ENCODE results near the gene SLC44A4. TPM values are rescaled to one million over a fixed set of nuclear protein-coding genes. Genes with fewer than 3 reads are reported as not detected.

Gene SLC44A4
- total RNA-seq, 1 experiment from 2014 or later = 3.1 TPM

DNA sequence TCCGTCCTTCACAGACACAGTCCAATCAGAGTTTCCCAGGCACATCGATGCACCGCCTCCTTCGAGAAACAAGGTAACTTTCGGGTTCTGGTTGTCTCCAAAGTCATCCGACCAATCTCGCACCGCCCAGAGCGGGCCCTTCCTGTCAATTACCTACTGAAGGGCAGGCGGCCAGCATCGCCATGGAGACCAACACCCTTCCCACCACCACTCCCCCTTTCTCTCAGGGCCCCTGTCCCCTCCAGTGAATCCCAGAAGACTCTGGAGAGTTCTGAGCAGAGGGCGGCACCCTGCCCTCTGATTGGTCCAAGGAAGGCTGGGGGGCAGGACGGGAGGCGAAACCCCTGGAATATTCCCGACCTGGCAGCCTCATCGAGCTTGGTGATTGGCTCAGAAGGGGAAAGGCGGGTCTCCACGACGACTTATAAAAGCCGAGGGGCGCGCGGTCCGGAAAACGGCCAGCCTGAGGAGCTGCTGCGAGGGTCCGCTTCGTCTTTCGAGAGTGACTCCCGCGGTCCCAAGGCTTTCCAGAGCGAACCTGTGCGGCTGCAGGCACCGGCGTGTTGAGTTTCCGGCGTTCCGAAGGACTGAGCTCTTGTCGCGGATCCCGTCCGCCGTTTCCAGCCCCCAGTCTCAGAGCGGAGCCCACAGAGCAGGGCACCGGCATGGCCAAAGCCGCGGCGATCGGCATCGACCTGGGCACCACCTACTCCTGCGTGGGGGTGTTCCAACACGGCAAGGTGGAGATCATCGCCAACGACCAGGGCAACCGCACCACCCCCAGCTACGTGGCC, 51.3 kb downstream of the SLC44A4 start, which contains the start of gene HSPA1B (continued):
- TF ChIP-seq, protein P1, sequence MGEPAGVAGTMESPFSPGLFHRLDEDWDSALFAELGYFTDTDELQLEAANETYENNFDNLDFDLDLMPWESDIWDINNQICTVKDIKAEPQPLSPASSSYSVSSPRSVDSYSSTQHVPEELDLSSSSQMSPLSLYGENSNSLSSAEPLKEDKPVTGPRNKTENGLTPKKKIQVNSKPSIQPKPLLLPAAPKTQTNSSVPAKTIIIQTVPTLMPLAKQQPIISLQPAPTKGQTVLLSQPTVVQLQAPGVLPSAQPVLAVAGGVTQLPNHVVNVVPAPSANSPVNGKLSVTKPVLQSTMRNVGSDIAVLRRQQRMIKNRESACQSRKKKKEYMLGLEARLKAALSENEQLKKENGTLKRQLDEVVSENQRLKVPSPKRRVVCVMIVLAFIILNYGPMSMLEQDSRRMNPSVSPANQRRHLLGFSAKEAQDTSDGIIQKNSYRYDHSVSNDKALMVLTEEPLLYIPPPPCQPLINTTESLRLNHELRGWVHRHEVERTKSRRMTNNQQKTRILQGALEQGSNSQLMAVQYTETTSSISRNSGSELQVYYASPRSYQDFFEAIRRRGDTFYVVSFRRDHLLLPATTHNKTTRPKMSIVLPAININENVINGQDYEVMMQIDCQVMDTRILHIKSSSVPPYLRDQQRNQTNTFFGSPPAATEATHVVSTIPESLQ (CRISPR knock-in tag; IDR thresholded peaks at IDR 0.05) = no peak
- peak; percentile 66 for TF ChIP-seq NFYB (CRISPR knock-in tag; conservative IDR thresholded peaks at IDR 0.05; ENCODE audit: low read depth)
- TF ChIP-seq FOXK1 (CRISPR knock-in tag; IDR thresholded peaks at IDR 0.05) = no peak
- no peak for TF ChIP-seq SMAD4 (CRISPR knock-in tag; IDR thresholded peaks at IDR 0.05)
- TF ChIP-seq ZNF263 (CRISPR knock-in tag; IDR thresholded peaks at IDR 0.05; ENCODE audit: low read depth) = no peak
- TF ChIP-seq NFATC4 (CRISPR knock-in tag; IDR thresholded peaks at IDR 0.05) = peak; percentile 66; the same call in 1 of the 2 replicates
- TF ChIP-seq, protein P2, sequence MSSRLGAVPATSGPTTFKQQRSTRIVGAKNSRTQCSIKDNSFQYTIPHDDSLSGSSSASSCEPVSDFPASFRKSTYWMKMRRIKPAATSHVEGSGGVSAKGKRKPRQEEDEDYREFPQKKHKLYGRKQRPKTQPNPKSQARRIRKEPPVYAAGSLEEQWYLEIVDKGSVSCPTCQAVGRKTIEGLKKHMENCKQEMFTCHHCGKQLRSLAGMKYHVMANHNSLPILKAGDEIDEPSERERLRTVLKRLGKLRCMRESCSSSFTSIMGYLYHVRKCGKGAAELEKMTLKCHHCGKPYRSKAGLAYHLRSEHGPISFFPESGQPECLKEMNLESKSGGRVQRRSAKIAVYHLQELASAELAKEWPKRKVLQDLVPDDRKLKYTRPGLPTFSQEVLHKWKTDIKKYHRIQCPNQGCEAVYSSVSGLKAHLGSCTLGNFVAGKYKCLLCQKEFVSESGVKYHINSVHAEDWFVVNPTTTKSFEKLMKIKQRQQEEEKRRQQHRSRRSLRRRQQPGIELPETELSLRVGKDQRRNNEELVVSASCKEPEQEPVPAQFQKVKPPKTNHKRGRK (CRISPR knock-in tag; IDR thresholded peaks at IDR 0.05; ENCODE audit: borderline replicate concordance) = no peak
- TF ChIP-seq ZNF138 (CRISPR knock-in tag; conservative IDR thresholded peaks at IDR 0.05) = no peak
- TF ChIP-seq, protein P3, sequence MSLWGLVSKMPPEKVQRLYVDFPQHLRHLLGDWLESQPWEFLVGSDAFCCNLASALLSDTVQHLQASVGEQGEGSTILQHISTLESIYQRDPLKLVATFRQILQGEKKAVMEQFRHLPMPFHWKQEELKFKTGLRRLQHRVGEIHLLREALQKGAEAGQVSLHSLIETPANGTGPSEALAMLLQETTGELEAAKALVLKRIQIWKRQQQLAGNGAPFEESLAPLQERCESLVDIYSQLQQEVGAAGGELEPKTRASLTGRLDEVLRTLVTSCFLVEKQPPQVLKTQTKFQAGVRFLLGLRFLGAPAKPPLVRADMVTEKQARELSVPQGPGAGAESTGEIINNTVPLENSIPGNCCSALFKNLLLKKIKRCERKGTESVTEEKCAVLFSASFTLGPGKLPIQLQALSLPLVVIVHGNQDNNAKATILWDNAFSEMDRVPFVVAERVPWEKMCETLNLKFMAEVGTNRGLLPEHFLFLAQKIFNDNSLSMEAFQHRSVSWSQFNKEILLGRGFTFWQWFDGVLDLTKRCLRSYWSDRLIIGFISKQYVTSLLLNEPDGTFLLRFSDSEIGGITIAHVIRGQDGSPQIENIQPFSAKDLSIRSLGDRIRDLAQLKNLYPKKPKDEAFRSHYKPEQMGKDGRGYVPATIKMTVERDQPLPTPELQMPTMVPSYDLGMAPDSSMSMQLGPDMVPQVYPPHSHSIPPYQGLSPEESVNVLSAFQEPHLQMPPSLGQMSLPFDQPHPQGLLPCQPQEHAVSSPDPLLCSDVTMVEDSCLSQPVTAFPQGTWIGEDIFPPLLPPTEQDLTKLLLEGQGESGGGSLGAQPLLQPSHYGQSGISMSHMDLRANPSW (CRISPR knock-in tag; conservative IDR thresholded peaks at IDR 0.05; ENCODE audit: low read depth) = no peak
- TF ChIP-seq CREM (CRISPR knock-in tag; IDR thresholded peaks at IDR 0.05) = no peak
- no peak for TF ChIP-seq EMX1 (CRISPR knock-in tag; IDR thresholded peaks at IDR 0.05)
- TF ChIP-seq SOX15 (CRISPR knock-in tag; IDR thresholded peaks at IDR 0.05) = no peak
- no peak for TF ChIP-seq ZNF232 (CRISPR knock-in tag; IDR thresholded peaks at IDR 0.05)
- no peak for TF ChIP-seq ZNF423 (CRISPR knock-in tag; IDR thresholded peaks at IDR 0.05)
- TF ChIP-seq, protein P4, sequence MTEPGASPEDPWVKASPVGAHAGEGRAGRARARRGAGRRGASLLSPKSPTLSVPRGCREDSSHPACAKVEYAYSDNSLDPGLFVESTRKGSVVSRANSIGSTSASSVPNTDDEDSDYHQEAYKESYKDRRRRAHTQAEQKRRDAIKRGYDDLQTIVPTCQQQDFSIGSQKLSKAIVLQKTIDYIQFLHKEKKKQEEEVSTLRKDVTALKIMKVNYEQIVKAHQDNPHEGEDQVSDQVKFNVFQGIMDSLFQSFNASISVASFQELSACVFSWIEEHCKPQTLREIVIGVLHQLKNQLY (CRISPR knock-in tag; IDR thresholded peaks at IDR 0.05) = no peak
- TF ChIP-seq, protein P5, sequence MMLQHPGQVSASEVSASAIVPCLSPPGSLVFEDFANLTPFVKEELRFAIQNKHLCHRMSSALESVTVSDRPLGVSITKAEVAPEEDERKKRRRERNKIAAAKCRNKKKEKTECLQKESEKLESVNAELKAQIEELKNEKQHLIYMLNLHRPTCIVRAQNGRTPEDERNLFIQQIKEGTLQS (CRISPR knock-in tag; conservative IDR thresholded peaks at IDR 0.05) = no peak
- no peak for TF ChIP-seq IRF2 (CRISPR knock-in tag; IDR thresholded peaks at IDR 0.05; ENCODE audit: borderline replicate concordance, low read depth)
- TF ChIP-seq GRHL2 (CRISPR knock-in tag; IDR thresholded peaks at IDR 0.05; ENCODE audit: insufficient replicate concordance, severe bottlenecking) = no peak
- TF ChIP-seq, protein P6, sequence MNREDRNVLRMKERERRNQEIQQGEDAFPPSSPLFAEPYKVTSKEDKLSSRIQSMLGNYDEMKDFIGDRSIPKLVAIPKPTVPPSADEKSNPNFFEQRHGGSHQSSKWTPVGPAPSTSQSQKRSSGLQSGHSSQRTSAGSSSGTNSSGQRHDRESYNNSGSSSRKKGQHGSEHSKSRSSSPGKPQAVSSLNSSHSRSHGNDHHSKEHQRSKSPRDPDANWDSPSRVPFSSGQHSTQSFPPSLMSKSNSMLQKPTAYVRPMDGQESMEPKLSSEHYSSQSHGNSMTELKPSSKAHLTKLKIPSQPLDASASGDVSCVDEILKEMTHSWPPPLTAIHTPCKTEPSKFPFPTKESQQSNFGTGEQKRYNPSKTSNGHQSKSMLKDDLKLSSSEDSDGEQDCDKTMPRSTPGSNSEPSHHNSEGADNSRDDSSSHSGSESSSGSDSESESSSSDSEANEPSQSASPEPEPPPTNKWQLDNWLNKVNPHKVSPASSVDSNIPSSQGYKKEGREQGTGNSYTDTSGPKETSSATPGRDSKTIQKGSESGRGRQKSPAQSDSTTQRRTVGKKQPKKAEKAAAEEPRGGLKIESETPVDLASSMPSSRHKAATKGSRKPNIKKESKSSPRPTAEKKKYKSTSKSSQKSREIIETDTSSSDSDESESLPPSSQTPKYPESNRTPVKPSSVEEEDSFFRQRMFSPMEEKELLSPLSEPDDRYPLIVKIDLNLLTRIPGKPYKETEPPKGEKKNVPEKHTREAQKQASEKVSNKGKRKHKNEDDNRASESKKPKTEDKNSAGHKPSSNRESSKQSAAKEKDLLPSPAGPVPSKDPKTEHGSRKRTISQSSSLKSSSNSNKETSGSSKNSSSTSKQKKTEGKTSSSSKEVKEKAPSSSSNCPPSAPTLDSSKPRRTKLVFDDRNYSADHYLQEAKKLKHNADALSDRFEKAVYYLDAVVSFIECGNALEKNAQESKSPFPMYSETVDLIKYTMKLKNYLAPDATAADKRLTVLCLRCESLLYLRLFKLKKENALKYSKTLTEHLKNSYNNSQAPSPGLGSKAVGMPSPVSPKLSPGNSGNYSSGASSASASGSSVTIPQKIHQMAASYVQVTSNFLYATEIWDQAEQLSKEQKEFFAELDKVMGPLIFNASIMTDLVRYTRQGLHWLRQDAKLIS (CRISPR knock-in tag; IDR thresholded peaks at IDR 0.05; ENCODE audit: borderline replicate concordance) = no peak
- TF ChIP-seq GTF2I (CRISPR knock-in tag; conservative IDR thresholded peaks at IDR 0.05) = no peak
- TF ChIP-seq, protein P7, sequence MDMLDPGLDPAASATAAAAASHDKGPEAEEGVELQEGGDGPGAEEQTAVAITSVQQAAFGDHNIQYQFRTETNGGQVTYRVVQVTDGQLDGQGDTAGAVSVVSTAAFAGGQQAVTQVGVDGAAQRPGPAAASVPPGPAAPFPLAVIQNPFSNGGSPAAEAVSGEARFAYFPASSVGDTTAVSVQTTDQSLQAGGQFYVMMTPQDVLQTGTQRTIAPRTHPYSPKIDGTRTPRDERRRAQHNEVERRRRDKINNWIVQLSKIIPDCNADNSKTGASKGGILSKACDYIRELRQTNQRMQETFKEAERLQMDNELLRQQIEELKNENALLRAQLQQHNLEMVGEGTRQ (CRISPR knock-in tag; IDR thresholded peaks at IDR 0.05) = no peak
- no peak for TF ChIP-seq ZNF121 (CRISPR knock-in tag; IDR thresholded peaks at IDR 0.05)
- TF ChIP-seq NR1H2 (CRISPR knock-in tag; IDR thresholded peaks at IDR 0.05) = no peak
- TF ChIP-seq GABPB1 (CRISPR knock-in tag; IDR thresholded peaks at IDR 0.05) = peak; percentile 46; the same call in 1 of the 2 replicates
- TF ChIP-seq, protein P8, sequence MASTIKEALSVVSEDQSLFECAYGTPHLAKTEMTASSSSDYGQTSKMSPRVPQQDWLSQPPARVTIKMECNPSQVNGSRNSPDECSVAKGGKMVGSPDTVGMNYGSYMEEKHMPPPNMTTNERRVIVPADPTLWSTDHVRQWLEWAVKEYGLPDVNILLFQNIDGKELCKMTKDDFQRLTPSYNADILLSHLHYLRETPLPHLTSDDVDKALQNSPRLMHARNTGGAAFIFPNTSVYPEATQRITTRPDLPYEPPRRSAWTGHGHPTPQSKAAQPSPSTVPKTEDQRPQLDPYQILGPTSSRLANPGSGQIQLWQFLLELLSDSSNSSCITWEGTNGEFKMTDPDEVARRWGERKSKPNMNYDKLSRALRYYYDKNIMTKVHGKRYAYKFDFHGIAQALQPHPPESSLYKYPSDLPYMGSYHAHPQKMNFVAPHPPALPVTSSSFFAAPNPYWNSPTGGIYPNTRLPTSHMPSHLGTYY (CRISPR knock-in tag; IDR thresholded peaks at IDR 0.05) = no peak
- no peak for TF ChIP-seq ZNF671 (CRISPR knock-in tag; IDR thresholded peaks at IDR 0.05)
- TF ChIP-seq ZBTB21 (CRISPR knock-in tag; IDR thresholded peaks at IDR 0.05; ENCODE audit: borderline replicate concordance) = no peak

All from WTC11 (cell line).